Activated naive CD4-positive, alpha-beta T cell treated with anti-CD3 and anti-CD28 coated beads, Interleukin-2, amount 50 U/mL, for 72 hours (primary cell): ENCODE measurements around the gene PASD1. TPM values are rescaled to one million over a fixed set of nuclear protein-coding genes. Genes with fewer than 3 reads are reported as not detected.
A peak's percentile ranks its signal among the peaks of the same experiment; 100 is the strongest.

ENCODE experiments used
- ATAC-seq, 2 donors: fragments of 150-1000 bp; cut with Tn5 transposase; 2 replicates each; pipeline ENCODE4 v1.10.0; 2021; ENCODE audit warnings: mild to moderate bottlenecking in 2 of 2, moderate library complexity in 2 of 2
- DNase-seq, 2 donors: peaks; one replicate each; pipeline ENCODE4 v3.0.0; 2021 to 2022; ENCODE audit warnings: low spot score in 2 of 2
- H3K27ac Mint-ChIP-seq, 2 donors: one replicate each; pipeline ENCODE4 v1.8.0; 2022; ENCODE audit warnings: mild to moderate bottlenecking in 2 of 2, mixed read lengths in 2 of 2
- H3K36me3 Mint-ChIP-seq, 2 donors: one replicate each; pipeline ENCODE4 v1.8.0; 2022; ENCODE audit warnings: mixed read lengths in 2 of 2
- H3K9me3 Mint-ChIP-seq, 2 donors: one replicate each; pipeline ENCODE4 v1.8.0; 2022; ENCODE audit warnings: mixed read lengths in 2 of 2
- total RNA-seq, 2 donors: library from RNA; stranded (reverse); gene quantifications; one replicate each; pipeline ENCODE4 v1.2.3, GENCODE V29; 2022

Gene PASD1
- total RNA-seq, 2 donors from 2014 or later, result not detected

- no peak for ATAC-seq
- Mint-ChIP-seq H3K27ac (no peak overlapping the region), H3K36me3 (no peaks in the 10 kb centered on the region), H3K9me3 (no peaks in the 10 kb centered on the region)
- DNase-seq, result no peak
These were observed 147.0 kb downstream of the PASD1 start for GRCh38 chrX:151710457-151710856.

DNA sequence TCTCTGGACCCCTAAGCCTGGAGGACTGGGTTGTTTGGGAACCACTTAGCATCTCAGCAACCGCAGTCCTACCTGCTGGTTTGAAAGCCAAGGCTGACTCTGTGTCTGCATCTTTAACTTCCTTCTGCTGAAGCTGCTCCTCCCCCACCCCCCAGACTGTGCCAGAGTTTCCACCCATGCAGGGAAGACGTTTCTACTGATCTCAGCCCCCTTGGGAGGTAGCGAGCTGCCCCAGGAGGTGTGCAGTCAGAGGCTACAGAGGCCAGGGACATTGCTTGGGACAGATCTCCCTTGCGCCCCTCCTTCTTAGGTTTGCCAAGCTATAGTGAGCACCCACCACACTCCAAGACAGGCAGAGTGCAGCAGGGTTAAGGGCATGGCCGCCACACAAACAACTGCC is 147.7 kb downstream of the PASD1 start:
- H3K27ac Mint-ChIP-seq, result no peak overlapping the region
- H3K36me3 Mint-ChIP-seq, result no peaks in the 10 kb centered on the region
- ATAC-seq, result no peak
- DNase-seq, result no peak
- H3K9me3 Mint-ChIP-seq, result no peaks in the 10 kb centered on the region

DNA sequence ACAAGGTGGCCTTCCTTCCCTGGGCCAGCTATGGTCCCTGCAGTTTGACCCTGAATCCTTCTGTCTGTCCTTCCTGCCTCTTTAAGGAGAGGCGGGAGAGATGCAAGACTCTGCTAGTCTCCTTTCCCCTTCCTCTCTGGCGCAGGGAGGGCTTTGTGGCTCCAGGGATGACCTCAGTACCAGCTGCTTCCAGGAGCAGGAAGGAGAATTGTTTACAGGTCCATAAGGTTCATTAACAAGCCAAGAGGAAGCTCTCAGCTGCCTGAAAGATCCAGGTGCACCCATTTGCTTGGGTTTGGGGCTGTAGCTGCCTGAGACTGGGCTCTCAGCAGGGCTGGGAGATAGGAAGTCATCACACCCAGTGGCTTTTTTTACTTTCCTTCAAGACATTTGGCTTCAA is 148.3 kb downstream of the PASD1 start:
- no peaks in the 10 kb centered on the region for H3K36me3 Mint-ChIP-seq
- DNase-seq (no peak), ATAC-seq (no peak)
- H3K27ac Mint-ChIP-seq, result no peak overlapping the region
- H3K9me3 Mint-ChIP-seq, result no peaks in the 10 kb centered on the region

GRCh38 chrX:151712253-151712652 is 148.8 kb downstream of the PASD1 start:
- Mint-ChIP-seq H3K27ac (no peak overlapping the region), H3K36me3 (no peaks in the 10 kb centered on the region), H3K9me3 (no peaks in the 10 kb centered on the region)
- no peak for ATAC-seq
- no peak for DNase-seq

GRCh38 chrX:151713849-151714248 is 150.4 kb downstream of the PASD1 start:
- Mint-ChIP-seq H3K36me3 (no peaks in the 10 kb centered on the region), H3K9me3 (no peaks in the 10 kb centered on the region), H3K27ac (no peak overlapping the region)
- ATAC-seq (peak in 1 of 2 donors; percentile 43), DNase-seq (peak in 1 of 2 donors; percentile 4)

DNA sequence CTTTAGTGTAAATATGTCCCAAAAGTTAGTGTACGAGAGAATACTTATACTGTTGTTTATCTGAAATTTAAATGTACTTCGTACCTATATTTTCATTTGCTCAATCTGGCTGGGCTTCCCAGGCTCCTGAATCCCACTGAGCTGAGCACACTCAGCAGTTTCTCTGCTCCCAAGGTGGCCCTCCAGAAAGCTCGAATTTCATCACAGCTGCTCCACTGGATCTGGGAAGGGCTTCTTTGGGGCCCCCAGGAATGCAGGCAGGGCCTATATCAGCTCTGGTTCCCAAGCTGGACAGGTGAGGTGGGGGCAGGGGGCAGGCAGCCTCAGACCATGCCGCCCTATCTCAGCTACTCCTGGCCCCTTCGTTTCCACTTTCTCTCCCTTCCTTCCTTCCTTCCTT is 150.9 kb downstream of the PASD1 start:
- Mint-ChIP-seq H3K36me3 (no peaks in the 10 kb centered on the region), H3K27ac (no peak overlapping the region), H3K9me3 (no peaks in the 10 kb centered on the region)
- ATAC-seq (no peak), DNase-seq (no peak)

- DNase-seq (no peak), ATAC-seq (no peak)
- H3K9me3 Mint-ChIP-seq, result no peaks in the 10 kb centered on the region
- H3K27ac Mint-ChIP-seq, result no peak within 1 kb of the TSS
- no peaks in the 10 kb centered on the region for H3K36me3 Mint-ChIP-seq
These were observed 152.3 kb downstream of the PASD1 start, which contains the start of gene FATE1 for GRCh38 chrX:151715752-151716151. Gene FATE1 (plus strand): TSS chrX:151716035. CDS start chrX:151716120, 85 bp downstream.

DNA sequence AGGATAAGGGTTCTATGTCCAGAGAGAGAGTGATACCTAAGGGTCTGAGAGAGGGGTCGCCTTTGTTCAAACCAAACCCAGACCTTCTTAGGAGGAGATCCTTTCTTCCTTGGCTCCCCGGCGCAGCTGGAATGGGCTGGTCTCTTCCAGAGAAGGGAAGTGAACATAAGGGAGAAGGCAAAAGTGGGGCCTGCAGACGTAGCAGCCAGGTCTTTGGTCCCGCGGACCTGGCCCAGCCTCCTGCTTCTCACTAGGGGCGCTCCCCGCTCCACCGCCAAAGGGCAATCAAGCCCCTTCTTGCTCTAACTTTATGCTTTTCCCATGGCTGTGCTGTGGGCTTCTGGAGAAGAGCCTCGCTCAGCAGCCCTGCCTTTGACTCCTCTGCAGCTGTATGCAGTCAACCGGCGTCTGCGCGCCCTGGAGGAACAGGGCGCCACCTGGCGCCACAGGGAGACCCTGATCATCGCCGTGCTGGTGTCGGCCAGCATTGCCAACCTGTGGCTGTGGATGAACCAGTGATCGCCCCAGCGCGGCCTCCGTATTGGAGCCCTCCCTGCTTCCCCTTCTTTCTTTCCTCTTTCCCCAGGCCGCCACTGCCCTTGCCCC is 158.9 kb downstream of the PASD1 start:
- Mint-ChIP-seq H3K36me3 (no peaks in the 10 kb centered on the region), H3K9me3 (no peaks in the 10 kb centered on the region), H3K27ac (peak overlapping the region in 1 of 2 donors; percentile 29)
- ATAC-seq, result no peak
- DNase-seq, result no peak

GRCh38 chrX:151723156-151723760 is 159.8 kb downstream of the PASD1 start:
- ATAC-seq (no peak), DNase-seq (no peak)
- Mint-ChIP-seq H3K36me3 (no peaks in the 10 kb centered on the region), H3K27ac (no peak overlapping the region), H3K9me3 (no peaks in the 10 kb centered on the region)

DNA sequence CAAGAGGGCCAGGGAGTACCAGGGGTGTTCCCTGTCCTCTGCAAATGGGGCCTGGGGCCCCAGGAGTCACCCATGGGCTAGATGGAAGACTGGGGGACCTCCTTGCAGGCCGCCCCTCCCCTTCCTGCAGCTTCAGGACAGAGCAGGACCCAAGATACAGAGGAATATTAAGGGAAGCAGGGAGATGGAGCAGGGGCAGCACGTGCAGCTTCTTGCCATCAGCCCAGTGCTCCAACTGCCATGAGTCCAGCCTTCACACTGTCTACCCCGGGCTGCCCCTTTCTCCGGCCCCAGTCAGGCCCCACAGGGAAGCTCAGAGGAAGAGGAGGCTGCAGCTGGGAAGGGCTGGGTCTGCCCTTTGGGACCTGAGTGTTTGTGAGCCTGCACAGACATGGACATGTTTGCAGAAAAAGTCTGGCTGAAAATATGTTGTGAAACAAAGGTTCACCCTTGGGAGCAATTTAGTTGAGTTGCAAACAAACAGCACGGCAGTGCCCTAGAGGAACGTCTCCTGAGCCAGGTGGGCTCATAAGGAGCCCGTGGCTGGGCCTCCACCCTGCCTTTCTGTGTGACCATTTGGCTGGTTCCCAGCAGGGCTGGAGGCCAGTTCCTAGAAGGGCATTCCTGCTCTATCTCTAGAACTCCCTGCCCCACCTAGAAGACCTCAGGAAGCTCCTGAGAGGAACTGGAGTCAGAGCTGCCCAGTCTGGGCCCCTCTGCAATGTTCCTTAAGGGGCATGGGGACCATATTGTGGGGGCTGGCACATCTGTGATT is 161.3 kb downstream of the PASD1 start:
- Mint-ChIP-seq H3K9me3 (no peaks in the 10 kb centered on the region), H3K27ac (no peak overlapping the region)
- no peak for ATAC-seq

GRCh38 chrX:151725338-151725614 is 161.8 kb downstream of the PASD1 start:
- Mint-ChIP-seq H3K27ac (no peak overlapping the region), H3K9me3 (no peaks in the 10 kb centered on the region), H3K36me3 (no peaks in the 10 kb centered on the region)
- ATAC-seq (no peak), DNase-seq (no peak)

More for the DNA sequence above, 161.3 kb downstream of the PASD1 start:
- no peaks in the 10 kb centered on the region for H3K36me3 Mint-ChIP-seq
- no peak for DNase-seq

Other genes starting within 250 kb of the PASD1 start
- 10 to 100 TPM; 29.1 to 36.5 TPM for gene VMA21, start 166.5 kb upstream of the PASD1 start, total RNA-seq
- gene PRRG3, start 131.8 kb downstream of the PASD1 start, total RNA-seq, result not detected
- gene FATE1, start 152.4 kb downstream of the PASD1 start, total RNA-seq, result not detected
- not detected for gene CNGA2, start 171.1 kb downstream of the PASD1 start, total RNA-seq